ENCODE data around the gene B9D1.

Gene B9D1

DNA sequence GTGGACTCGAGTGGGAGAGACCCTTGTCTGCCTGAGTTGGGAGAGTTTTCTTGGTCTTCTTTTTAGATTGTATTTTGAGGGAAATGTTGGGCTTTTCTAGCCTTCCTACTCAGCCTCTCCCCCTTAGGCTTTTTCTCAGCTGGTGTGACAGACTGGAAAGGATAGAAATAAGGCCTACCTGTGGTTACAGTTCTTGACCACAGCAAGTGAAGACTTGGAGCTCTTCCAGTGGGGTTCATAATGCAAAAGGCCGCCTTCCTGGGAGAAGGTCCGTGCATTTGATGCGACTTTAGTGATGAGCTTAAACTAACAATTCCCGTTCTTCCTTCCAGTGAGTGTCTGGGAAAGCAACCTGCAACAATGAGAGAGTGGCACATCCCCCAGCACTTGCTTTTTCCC lies 56.8 kb downstream of the B9D1 start:
- DNase-seq (ENCODE audit: low read depth in 1 of 2, low spot score in 1 of 2), result no peak

DNA sequence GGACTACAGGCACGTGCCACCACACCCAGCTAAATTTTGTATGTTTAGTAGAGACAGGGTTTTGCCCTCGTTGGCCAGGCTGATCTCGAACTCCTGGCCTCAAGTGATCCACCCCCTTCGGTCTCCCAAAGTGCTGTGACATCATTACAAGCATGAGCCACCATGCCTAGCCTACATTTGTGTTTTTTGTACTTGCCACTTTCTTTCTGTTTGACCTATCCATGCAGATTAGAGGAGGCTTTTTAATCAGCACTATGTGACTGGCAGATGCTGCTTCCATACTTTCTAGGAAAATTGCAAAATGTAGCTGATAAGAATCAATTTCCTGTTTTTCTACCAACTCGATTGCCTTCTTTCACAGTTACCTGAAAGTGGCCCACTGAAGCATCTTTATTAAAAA lies 57.3 kb downstream of the B9D1 start:
- DNase-seq (ENCODE audit: low read depth in 1 of 2, low spot score in 1 of 2), result no peak

GRCh38 chr17:19304751-19305150 lies 57.8 kb downstream of the B9D1 start:
- DNase-seq (ENCODE audit: low read depth in 1 of 2, low spot score in 1 of 2), result no peak

- no peak for DNase-seq (ENCODE audit: low read depth in 1 of 2, low spot score in 1 of 2)
Measured at GRCh38 chr17:19304209-19304608, 58.3 kb downstream of the B9D1 start.

- no peak for DNase-seq (ENCODE audit: low read depth in 1 of 2, low spot score in 1 of 2)
Measured at GRCh38 chr17:19303367-19303776, 59.2 kb downstream of the B9D1 start.

DNA sequence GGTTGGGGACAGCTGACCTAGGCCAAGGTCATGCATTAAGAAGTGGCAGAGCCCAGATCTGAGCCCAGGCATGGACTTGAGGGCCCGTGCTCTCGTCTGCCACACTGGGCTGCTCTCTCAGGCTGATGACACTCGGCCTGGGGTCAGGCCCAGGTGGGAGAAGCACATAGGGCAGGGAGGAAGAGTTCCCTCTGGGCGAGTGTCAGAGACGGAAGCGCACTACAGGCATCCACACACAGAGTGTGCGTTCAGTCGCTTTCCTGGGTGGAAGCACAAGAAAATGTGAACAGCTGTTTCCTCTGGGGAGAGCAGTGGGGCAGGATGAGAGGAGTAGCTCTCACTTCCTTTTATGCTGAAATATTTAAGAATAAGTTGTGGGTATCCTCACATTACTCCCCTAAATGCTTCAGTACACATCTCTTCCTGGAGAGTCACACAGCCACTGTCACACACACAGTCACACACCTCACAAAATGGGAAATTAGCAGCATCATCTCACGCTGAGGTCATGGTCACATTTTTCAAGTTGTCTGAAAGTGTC lies 59.7 kb downstream of the B9D1 start:
- DNase-seq (ENCODE audit: low read depth in 1 of 2, low spot score in 1 of 2), result no peak

GRCh38 chr17:19301973-19302372 lies 60.5 kb downstream of the B9D1 start:
- no peak for DNase-seq (ENCODE audit: low read depth in 1 of 2, low spot score in 1 of 2)

DNA sequence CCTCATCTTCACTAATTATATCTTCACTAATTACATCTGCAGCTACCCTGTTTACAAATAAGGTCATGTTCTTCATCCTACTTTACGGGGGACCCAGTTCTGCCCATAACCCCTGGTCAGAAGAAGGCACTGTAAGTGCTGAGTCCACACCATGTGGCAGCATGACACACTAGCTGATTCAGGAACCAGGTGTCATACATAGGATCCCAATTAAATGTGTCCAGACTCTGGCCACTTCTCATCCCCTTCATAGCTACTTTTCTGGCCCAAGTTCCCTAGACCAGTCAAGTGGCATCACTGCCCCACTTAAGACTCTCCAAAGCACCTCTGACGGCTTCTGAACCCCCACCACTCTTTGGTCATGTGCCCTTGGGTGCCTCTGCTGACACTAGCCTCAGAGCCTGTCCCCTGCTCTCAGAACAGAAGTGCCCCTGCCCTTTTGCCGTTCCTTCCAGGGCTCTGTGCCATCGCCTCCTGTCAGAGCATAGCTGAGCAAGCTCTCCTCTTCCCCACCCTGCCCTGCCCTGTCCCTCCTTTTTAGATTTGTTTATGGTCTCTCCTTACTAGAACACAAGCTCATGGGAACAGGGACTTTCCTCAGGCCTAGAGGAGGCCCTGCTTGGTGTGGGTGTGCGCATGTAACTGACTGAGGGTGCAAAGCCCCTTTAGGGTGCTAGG lies 61.1 kb downstream of the B9D1 start:
- DNase-seq (ENCODE audit: low read depth in 1 of 2, low spot score in 1 of 2), result no peak

DNA sequence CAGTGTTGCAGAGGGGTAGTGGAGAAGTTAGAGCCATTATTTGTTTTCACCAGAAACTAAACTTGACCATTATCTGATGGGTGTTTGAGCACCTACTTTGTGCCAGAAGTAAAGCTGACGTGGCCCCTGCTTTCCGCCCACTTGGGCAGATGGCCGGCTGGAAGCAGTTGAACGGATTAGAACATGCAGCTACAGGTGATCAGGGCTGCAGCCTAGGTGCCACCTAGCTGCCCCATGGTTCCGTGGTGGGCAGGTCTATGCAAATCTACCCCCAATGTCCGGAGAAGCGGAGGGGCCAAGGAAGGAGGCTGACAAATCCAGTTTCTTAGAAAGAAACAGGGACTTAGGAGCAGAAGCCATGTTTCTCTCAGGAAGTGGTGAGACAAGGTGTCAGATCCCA lies 62.7 kb downstream of the B9D1 start:
- DNase-seq (ENCODE audit: low read depth in 1 of 2, low spot score in 1 of 2), result no peak

- no peak for DNase-seq (ENCODE audit: low read depth in 1 of 2, low spot score in 1 of 2)
Measured at GRCh38 chr17:19299214-19299747, 63.2 kb downstream of the B9D1 start.

DNA sequence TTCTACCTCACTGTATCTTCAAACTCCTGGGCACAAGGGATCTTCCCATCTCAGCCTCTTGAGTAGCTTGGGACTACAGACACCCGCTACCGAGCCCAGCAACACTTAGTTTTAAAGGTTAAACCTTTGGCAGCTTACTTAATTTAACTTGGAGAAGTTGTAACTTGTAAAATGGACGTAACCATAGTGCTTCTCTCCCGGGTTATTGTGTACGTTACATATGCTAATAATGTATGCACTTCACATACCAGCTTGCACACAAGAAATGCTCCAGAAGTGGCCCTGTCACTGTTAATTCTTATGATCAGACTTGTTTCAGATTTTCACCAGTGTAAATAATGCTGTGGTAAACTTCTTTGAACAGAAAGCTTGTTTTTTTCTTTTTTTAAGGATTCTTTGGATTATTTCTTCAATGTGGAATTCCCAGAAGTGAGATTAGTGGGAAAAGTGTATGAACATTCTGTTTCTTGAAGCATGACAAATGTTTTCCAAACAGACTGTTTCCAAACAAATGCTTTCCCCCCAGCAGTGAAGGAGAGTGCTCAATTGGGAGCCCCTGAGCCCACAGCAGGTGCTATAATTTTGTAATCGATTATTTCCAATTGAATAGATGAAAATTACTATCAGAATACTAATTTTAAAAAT lies 63.8 kb downstream of the B9D1 start:
- DNase-seq (ENCODE audit: low read depth in 1 of 2, low spot score in 1 of 2), result no peak

- no peak for DNase-seq (ENCODE audit: low read depth in 1 of 2, low spot score in 1 of 2)
Measured at GRCh38 chr17:19296786-19297778, 65.4 kb downstream of the B9D1 start.

- no peak for DNase-seq (ENCODE audit: low read depth in 1 of 2, low spot score in 1 of 2)
Measured at GRCh38 chr17:19295473-19296135, 66.9 kb downstream of the B9D1 start.

DNA sequence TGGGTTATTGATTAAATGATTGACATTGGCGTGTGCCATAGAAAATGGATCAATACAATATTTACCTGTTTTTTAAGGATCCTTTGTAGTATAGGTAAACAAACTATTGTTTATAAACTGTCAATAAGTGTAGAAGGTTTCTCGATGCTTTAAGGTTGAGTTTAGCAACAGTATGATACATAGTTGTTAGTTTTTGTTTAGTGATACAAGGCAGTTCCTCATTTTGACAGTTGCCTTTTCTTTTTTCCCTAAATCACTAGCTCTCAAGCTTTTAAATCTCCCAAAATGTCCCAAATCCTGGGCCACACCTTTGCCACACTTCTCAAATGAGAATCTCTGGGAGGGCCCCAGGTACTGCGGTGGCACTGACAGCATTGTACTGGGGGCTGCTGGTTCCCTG lies 68.1 kb downstream of the B9D1 start:
- DNase-seq (ENCODE audit: low read depth in 1 of 2, low spot score in 1 of 2), result no peak

Measured in activated T-helper 1 cell treated with anti-CD3 and anti-CD28 coated beads, Interleukin-2, amount 50 U/mL, for 16 hours (primary cell).